GM12878 (cell line): ENCODE data around the gene MVB12B. TPM values are rescaled to one million over a fixed set of nuclear protein-coding genes. Genes with fewer than 3 reads are reported as not detected.

Experiments used
- ATAC-seq: fragments of 200-7000 bp; cut with Tn5 transposase; 3 replicates; pipeline ENCODE4 v1.9.1; 2020; ENCODE audit warnings: mild to moderate bottlenecking, moderate library complexity
- BruUV-seq: library from RNA; stranded (reverse); fragments of 400-500 nt; replicated peaks from 2 replicates; lab custom pipeline; 2021; lab: Mats Ljungman, UMichigan
- CTCF ChIA-PET: fragments of 300-600 bp; sonication (Branson Sonifier 250); formaldehyde crosslinking; extraction: SDS; loops from one replicate; lab custom pipeline; 2021; ENCODE audit warnings: inconsistent platforms; lab: Yijun Ruan, JAX
- POLR2A ChIA-PET: fragments of 350-600 bp; formaldehyde crosslinking; extraction: SDS; loops from one replicate; lab custom pipeline; 2021; ENCODE audit warnings: inconsistent platforms; lab: Charles Lee
- RAD21 ChIA-PET: fragments of 300-600 bp; sonication (Branson Sonifier 250); formaldehyde crosslinking; loops from one replicate; lab custom pipeline; 2023; ENCODE audit warnings: antibody characterized with exemption; ENCODE audit not compliant: unreplicated experiment; lab: Charles Lee
- SMC1A ChIA-PET: fragments of 300-600 bp; sonication (Branson Sonifier 250); formaldehyde crosslinking; loops from one replicate; lab custom pipeline; 2023; ENCODE audit not compliant: unreplicated experiment, uncharacterized antibody; lab: Charles Lee
- DNase-seq: peaks from one replicate; pipeline ENCODE4 v3.0.0-alpha.2; 2011; ENCODE audit warnings: low read depth, low spot score
- FAIRE-seq: peaks from 3 replicates; lab custom pipeline; 2011; peaks lifted over from hg19 to GRCh38; lab: Jason Lieb, UNC
- H2AFZ ChIP-seq: 2 replicates; pipeline ENCODE4 v1.6.0; 2011; ENCODE audit warnings: low read depth, low read length, control low read depth; ENCODE audit not compliant: control insufficient read depth
- H3K27ac ChIP-seq: 2 replicates; pipeline ENCODE4 v1.5.1; 2011; ENCODE audit warnings: control low read depth; ENCODE audit not compliant: control insufficient read depth, insufficient read depth
- H3K27me3 ChIP-seq, 2 experiments: replicated peaks in 1 of 2; 2 replicates each; pipeline versions ENCODE4 v1.6.0 to v1.6.1; 2011; ENCODE audit warnings: low read length in 1 of 2; ENCODE audit not compliant: control insufficient read depth in 2 of 2, insufficient read depth in 2 of 2
- H3K36me3 ChIP-seq, 2 experiments: 2 replicates each; pipeline ENCODE4 v1.5.1; 2011; ENCODE audit warnings: low read length in 1 of 2; ENCODE audit not compliant: control insufficient read depth in 2 of 2, insufficient read depth in 2 of 2
- H3K4me1 ChIP-seq: 2 replicates; pipeline ENCODE4 v1.6.1; 2011; ENCODE audit warnings: mild to moderate bottlenecking, low read length, moderate library complexity, mixed read lengths; ENCODE audit not compliant: control insufficient read depth, insufficient read depth
- H3K4me2 ChIP-seq: 2 replicates; pipeline ENCODE4 v1.6.0; 2011; ENCODE audit warnings: control low read depth; ENCODE audit not compliant: control insufficient read depth, insufficient read depth
- H3K4me3 ChIP-seq: fragments of 200-600 bp; sonication (generic); 2 replicates; pipeline ENCODE4 v1.5.1; 2016
- H3K79me2 ChIP-seq: 2 replicates; pipeline ENCODE4 v1.6.0; 2011; ENCODE audit warnings: low read length; ENCODE audit not compliant: control insufficient read depth, insufficient read depth
- H3K9ac ChIP-seq: 2 replicates; pipeline ENCODE4 v1.8.0; 2011; ENCODE audit warnings: low read length, control low read depth, mixed read lengths; ENCODE audit not compliant: control insufficient read depth, insufficient read depth
- H3K9me3 ChIP-seq: replicated peaks from 3 replicates; pipeline ENCODE4 v1.5.1; 2011; ENCODE audit warnings: mild to moderate bottlenecking, low read length; ENCODE audit not compliant: control insufficient read depth, insufficient read depth
- H4K20me1 ChIP-seq: 2 replicates; pipeline ENCODE4 v1.6.0; 2011; ENCODE audit not compliant: control insufficient read depth, insufficient read depth
- CHD2 ChIP-seq: IDR thresholded peaks from 2 replicates; pipeline ENCODE4 v1.6.1; 2011; ENCODE audit warnings: low read depth, low read length, improper control_type of control experiment, borderline replicate concordance
- DPF2 ChIP-seq: fragments of 450-650 bp; IDR thresholded peaks from 2 replicates; pipeline ENCODE4 v1.6.1; 2017; ENCODE audit warnings: mild to moderate bottlenecking
- ESRRA ChIP-seq: IDR thresholded peaks from 2 replicates; pipeline ENCODE4 v1.6.1; 2012; ENCODE audit warnings: mild to moderate bottlenecking, low read length, improper control_type of control experiment
- MEF2B ChIP-seq: fragments of 450-650 bp; IDR thresholded peaks from 2 replicates; pipeline ENCODE4 v1.6.1; 2018; ENCODE audit warnings: mild to moderate bottlenecking, moderate library complexity; ENCODE audit not compliant: partially characterized antibody, poor library complexity, severe bottlenecking
- MYB ChIP-seq: fragments of 150-350 bp; IDR thresholded peaks from 2 replicates; pipeline ENCODE4 v1.6.1; 2014; ENCODE audit warnings: mild to moderate bottlenecking, low read depth, low read length, borderline replicate concordance
- PAX8 ChIP-seq: fragments of 450-650 bp; IDR thresholded peaks from 2 replicates; pipeline ENCODE4 v1.6.1; 2017; ENCODE audit warnings: mild to moderate bottlenecking, moderate library complexity
- WRNIP1 ChIP-seq: IDR thresholded peaks from 2 replicates; pipeline ENCODE4 v1.6.1; 2011; ENCODE audit warnings: low read depth, low read length, improper control_type of control experiment, borderline replicate concordance
- WGBS: methylation state at CpG from one replicate; pipeline ENCODE4 v1.1.6; 2016; ENCODE audit warnings: low lambda C conversion rate; ENCODE audit not compliant: insufficient replicate concordance, insufficient coverage; ENCODE audit errors: missing lambda C conversion rate; 5-methylcytosine and 5-hydroxymethylcytosine counted together
- in situ Hi-C: fragments of 300-500 bp; cut with MboI; formaldehyde crosslinking; loops from 9 replicates; pipeline ENCODE4 v1.14.3; 2018; ENCODE audit warnings: mixed read lengths
- intact Hi-C: fragments of 100-400 bp; cut with micrococcal nuclease; formaldehyde crosslinking; loops from one replicate; pipeline ENCODE4 v1.14.2; 2022; ENCODE audit not compliant: unreplicated experiment
- polyA plus RNA-seq, 11 experiments: library from polyadenylated mRNA; depleted of rRNA in 4 of 11; unstranded in 6 of 11; stranded (reverse) in 5 of 11; fragments of >200 nt; fragmentation: Nextera tagmentation in 4 of 11; fragmentation: Illumina TruSeq in 1 of 11; extraction: Ambion mirVana in 4 of 11; extraction: Trizol in 1 of 11; gene quantifications; 1 replicate in 1 of 11; 2 replicates in 10 of 11; pipeline versions ENCODE4 v1.2.1 to v1.2.3, GENCODE V29; 2011 to 2016; ENCODE audit warnings: inconsistent platforms in 2 of 11, missing spikeins in 2 of 11, low read depth in 1 of 11
- total RNA-seq, 4 experiments: library from RNA; depleted of rRNA in 3 of 4; stranded (reverse); fragments of >200 nt in 3 of 4; fragmentation: Illumina TruSeq in 1 of 4; extraction: Trizol in 1 of 4; gene quantifications; 2 replicates each; pipeline versions ENCODE4 v1.2.1 to v1.2.3, GENCODE V29; 2013 to 2021
- TF ChIP-seq, protein P1 (sequence below): IDR thresholded peaks from 2 replicates; pipeline ENCODE4 v1.6.1; 2011; ENCODE audit warnings: low read depth, low read length, improper control_type of control experiment, borderline replicate concordance
- TF ChIP-seq, protein P2 (sequence below): fragments of 450-650 bp; IDR thresholded peaks from 2 replicates; pipeline ENCODE4 v1.6.1; 2016; ENCODE audit warnings: mild to moderate bottlenecking
- TF ChIP-seq, protein P3 (sequence below): fragments of 450-650 bp; IDR thresholded peaks from 2 replicates; pipeline ENCODE4 v1.6.1; 2017; ENCODE audit warnings: mild to moderate bottlenecking

MVB12B gene
- total and polyA plus RNA-seq, 10 of the 15 experiments (the other 5 are each of a cell fraction or from before 2014, with no cell fraction given): 0.08 TPM; not detected in 9

DNA sequence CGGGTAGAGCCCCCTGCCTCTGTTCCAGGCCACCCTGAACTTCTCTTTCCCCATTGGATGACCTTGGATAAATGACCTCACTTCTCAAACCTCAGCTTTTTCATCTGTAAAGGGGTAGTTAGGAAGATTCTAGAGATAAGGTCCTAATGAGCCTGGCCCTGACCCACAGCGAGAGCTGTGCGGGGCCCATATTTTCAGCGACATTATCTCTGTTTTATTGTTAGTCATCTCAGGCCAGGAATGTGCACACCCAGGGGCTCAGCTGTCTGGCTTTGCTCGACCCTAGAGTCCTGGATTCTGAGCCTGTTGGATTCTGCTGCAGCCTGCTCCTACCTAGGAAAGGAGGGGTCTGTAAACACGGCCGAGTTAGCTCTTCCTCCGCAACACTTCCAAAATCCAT lies 205.9 kb downstream of the MVB12B start:
- Histone ChIP-seq H3K4me1 (no peaks in the 10 kb centered on the region; the same call in 1 of the 2 replicates), H2AFZ (no peak overlapping the region), H4K20me1 (no peaks in the 10 kb centered on the region; the same call in 1 of the 2 replicates), H3K79me2 (no peaks in the 10 kb centered on the region), H3K27me3 (peaks cover 6 to 7% of the 10 kb centered on the region in 2 experiments), H3K9ac (no peak overlapping the region), H3K27ac (no peak overlapping the region), H3K4me2 (no peak overlapping the region), H3K4me3 (no peak overlapping the region), H3K36me3 (no peaks in the 10 kb centered on the region), H3K9me3 (no peaks in the 10 kb centered on the region)
- no TSS peak for BruUV-seq
- ATAC-seq (no peak), DNase-seq (no peak), FAIRE-seq (no peak)
- in situ Hi-C loops: no loop called here
- no peak for TF ChIP-seq MEF2B
- TF ChIP-seq, protein P1, sequence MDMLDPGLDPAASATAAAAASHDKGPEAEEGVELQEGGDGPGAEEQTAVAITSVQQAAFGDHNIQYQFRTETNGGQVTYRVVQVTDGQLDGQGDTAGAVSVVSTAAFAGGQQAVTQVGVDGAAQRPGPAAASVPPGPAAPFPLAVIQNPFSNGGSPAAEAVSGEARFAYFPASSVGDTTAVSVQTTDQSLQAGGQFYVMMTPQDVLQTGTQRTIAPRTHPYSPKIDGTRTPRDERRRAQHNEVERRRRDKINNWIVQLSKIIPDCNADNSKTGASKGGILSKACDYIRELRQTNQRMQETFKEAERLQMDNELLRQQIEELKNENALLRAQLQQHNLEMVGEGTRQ: no peak
- no peak for TF ChIP-seq CHD2
- TF ChIP-seq, protein P2, sequence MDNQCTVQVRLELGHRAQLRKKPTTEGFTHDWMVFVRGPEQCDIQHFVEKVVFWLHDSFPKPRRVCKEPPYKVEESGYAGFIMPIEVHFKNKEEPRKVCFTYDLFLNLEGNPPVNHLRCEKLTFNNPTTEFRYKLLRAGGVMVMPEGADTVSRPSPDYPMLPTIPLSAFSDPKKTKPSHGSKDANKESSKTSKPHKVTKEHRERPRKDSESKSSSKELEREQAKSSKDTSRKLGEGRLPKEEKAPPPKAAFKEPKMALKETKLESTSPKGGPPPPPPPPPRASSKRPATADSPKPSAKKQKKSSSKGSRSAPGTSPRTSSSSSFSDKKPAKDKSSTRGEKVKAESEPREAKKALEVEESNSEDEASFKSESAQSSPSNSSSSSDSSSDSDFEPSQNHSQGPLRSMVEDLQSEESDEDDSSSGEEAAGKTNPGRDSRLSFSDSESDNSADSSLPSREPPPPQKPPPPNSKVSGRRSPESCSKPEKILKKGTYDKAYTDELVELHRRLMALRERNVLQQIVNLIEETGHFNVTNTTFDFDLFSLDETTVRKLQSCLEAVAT: no peak
- no peak for TF ChIP-seq WRNIP1
- no peak for TF ChIP-seq MYB
- no peak for TF ChIP-seq ESRRA
- TF ChIP-seq, protein P3, sequence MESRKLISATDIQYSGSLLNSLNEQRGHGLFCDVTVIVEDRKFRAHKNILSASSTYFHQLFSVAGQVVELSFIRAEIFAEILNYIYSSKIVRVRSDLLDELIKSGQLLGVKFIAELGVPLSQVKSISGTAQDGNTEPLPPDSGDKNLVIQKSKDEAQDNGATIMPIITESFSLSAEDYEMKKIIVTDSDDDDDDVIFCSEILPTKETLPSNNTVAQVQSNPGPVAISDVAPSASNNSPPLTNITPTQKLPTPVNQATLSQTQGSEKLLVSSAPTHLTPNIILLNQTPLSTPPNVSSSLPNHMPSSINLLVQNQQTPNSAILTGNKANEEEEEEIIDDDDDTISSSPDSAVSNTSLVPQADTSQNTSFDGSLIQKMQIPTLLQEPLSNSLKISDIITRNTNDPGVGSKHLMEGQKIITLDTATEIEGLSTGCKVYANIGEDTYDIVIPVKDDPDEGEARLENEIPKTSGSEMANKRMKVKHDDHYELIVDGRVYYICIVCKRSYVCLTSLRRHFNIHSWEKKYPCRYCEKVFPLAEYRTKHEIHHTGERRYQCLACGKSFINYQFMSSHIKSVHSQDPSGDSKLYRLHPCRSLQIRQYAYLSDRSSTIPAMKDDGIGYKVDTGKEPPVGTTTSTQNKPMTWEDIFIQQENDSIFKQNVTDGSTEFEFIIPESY: no peak
- TF ChIP-seq DPF2: no peak
- no peak for TF ChIP-seq PAX8
- RAD21 ChIA-PET: no interaction called here
- WGBS: 50% methylated on average over 8 of the region's 8 CpGs
- intact Hi-C loops: no loop called here
- POLR2A ChIA-PET: no interaction called here
- CTCF ChIA-PET: interaction anchor here (0.7 kb wide), 1 partner anchor 13 kb away, joined by 3 read pairs; no protein-coding TSS in a partner anchor
- SMC1A ChIA-PET: no interaction called here
